GM21528 (cell line): ENCODE measurements around the gene ALDH16A1.
"Not testable (repeated sequence)": the region's sequence is repeated elsewhere in the genome, so short reads cannot be mapped to it uniquely, and the experiment has no call there.

ENCODE experiments used
- ATAC-seq: cut with Tn5 transposase; IDR thresholded peaks from one replicate; pipeline ENCODE4 v1.9.1; 2021; ENCODE audit warnings: mild to moderate bottlenecking, moderate library complexity; ENCODE audit not compliant: unreplicated experiment, low FRiP score

ALDH16A1 gene

GRCh38 chr19:49439836-49440235 lies 13.2 kb upstream of the ALDH16A1 start:
- no peak for ATAC-seq

GRCh38 chr19:49440439-49441209 lies 12.4 kb upstream of the ALDH16A1 start:
- no peak for ATAC-seq

DNA sequence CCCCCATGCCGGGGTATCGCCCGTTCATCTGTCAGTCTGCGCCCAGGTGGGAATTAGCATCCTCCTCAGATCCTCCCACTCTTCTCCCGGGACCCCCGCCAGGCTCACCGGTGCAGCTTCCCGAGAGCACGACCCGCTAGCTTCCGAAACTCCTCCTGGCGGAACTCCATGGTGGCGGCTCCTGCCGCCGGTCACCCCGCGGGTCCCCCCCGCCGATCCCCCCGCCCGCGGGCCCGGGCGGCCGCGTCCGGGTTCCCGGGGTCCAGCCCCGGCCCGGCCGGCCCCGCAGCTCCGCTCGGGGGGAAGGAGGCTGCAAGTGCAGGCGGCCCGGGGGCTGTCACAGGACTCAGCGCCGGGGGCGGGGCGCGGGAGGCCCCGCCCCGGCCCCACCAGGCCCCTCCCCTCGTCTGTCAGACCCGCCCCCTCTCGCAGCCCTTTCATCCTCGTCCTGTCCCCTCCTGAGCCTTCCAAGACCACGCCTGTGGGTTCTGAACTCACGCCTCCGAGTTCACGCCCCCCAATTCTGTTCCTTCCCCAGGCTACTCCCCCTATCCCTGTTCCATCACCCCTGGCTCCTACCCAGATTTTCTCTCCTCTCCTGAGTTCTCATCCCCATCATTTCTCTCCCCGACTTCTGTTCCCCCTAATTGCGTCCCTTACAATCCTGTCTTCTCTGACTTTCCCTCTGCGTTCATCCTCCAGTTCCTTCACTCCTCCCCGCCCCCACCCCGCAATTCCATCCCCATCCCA lies 11.6 kb upstream of the ALDH16A1 start, which contains the start of gene SLC17A7:
TSS of gene SLC17A7 (minus strand) at position 318 of the 750 bp plus-strand sequence. CDS start at position 170, 148 bp downstream.
- no peak for ATAC-seq

- ATAC-seq = no peak
These were observed 11.1 kb upstream of the ALDH16A1 start for GRCh38 chr19:49441960-49442350.

GRCh38 chr19:49442354-49442753 lies 10.7 kb upstream of the ALDH16A1 start:
- ATAC-seq = no peak

- ATAC-seq = no peak
These were observed 10.2 kb upstream of the ALDH16A1 start for GRCh38 chr19:49442771-49443365.

DNA sequence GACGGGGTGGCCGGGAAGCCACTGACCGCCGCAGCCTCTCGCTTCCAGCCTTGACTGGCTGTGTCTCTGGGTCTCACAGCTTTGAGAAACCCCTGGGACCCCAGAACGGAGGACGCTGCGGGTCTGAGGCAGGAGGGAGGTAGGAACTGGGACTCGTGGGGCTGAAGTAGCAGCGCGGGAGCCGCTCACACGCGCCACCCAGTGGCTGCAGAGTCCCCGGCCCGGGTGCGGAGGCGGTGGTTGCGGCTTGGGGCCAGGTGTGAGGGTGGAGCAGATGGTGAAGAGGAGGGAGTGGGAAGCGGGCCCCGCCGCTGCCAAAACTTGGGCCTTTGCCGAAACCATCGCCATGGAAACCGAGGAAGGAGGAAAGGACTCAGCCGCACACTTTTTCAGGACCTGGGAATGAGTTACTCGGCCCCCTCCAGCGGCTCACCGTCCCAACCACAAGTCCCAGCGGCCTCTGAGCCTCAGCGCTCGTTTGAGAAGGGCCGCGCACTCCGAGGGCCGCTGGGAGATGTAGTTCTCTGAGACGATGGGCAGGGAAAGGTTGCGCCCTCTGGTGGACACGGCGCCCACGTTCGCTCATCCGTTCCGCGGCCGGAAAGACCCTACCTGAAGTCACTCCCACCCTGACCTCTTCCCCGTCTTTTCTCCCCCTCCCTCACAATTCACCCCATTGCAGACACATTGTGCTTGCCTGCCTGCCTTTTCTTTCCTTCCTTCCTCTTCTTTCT lies 9.5 kb upstream of the ALDH16A1 start:
- ATAC-seq = peak; percentile 71

- ATAC-seq = not testable (repeated sequence)
These were observed 8.8 kb upstream of the ALDH16A1 start for GRCh38 chr19:49444100-49444700.

DNA sequence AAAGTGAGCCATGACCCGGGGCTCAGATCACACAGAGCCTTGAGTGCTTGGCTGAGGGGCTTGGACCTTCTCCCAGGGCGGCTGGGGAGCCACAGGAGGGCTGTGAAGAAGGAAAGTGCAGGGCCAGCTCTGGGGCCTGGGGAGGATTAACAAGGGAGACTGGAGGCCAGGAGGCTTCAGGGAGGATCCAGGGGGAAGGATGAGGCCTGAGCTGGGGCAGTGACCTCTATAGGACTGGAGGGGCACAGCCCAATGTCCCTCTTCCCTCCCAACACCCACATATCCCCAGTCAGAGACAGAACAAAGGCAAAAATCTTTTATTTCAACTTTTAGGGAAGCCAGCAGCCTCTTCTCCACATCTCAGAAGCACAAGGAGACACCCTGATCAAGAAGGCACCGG lies 7.0 kb upstream of the ALDH16A1 start:
- ATAC-seq = no peak

DNA sequence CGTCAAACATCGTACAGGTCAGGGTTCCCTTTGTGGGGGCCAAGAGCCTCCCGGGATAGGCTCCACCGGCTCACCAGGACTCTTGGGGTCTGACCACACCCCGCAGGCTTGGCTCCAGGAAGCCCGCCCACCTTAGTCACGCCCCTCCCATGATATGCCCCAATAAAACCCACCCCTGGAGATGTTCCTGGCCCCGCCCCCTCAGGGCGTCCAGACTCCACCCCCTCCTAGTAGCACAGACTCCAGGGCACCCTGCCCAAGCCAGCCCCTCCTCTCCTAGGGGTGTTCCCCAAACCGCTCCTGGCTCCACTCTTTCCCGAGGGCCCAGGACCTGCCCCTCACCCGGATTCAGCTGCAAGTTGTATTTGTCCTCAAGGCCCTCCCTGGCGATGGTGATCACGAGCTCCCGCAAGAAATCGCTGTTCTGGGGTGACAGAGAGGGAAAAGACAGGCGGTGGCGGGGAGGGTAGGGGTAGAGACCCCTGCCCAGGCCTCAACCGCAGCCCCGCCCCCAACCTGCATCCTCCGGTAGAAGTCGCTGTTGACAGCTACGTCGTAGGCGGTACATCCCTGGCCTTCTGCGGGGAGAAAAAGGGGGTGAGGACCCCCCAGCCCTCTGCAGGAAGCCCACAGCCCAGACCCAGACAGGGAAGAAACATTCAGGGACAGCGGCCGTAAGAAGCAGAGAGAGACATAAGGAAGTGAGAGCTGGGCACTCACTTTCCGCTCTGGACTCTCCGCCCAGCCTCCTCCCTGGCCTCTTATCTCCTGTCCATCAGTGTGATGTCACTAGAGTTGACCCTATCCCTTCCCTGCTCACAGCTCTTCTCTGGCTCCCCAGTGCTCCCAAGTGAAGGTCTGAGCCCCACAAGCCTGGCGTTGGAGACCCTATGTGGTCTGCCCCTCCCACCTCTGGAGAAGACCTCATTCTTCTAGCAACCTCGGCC lies 5.3 kb upstream of the ALDH16A1 start:
- ATAC-seq = no peak

- ATAC-seq = no peak
These were observed 4.6 kb upstream of the ALDH16A1 start for GRCh38 chr19:49448432-49448786.

DNA sequence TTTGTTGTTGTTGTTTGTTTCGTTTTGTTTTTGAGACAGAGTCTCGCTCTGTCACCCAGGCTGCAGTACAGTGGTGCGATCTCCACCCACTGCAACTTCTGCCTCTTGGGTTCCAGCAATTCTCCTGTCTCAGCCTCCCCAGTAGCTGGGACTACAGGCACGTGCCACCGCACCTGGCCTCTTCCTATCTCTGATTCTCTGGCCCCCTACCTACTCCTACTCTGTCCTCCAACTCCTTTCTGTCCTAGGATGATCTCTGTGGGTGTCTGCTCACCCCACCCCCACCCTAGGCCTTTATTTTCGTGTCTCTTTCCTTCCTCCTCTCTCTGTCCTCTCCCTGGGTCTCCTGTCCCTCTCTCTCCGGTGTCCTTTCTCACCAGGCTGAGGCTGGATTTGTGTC lies 2.6 kb upstream of the ALDH16A1 start:
- no peak for ATAC-seq

DNA sequence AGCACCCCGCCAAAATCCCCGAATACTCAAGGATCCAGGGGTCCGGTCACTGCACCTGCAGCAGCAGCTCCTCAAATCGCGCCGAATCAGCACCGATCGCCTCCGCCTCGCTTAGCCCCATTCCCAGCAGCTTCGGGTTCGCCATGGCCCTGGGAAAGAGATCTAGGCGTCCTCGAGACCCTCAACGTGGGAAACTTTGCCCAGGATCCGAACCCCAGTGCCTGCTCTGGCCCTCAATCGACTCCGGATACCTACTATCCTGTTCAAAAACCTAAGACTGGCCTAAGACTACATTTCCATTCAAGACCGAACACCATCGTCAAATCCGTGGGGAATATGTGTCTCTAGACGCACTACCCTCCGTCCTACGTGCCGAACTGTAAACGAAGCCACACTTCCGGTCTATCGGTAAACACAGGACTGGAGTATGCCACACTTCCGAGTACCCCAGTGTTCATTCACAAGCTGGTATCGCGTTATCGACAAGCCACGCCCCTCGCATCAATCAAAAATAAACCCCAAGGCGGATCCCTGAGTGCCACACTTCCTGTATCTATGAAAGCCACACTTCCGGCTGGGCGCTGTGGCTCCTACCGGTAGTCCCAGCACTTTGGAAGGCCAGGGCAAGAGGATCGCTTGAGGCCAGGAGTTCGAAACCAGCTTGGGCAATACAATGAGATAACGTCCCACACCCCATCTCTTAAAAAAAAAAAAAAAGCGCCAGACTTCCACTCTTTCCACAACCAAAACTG lies 1.4 kb upstream of the ALDH16A1 start, which contains the start of gene PIH1D1:
TSS of gene PIH1D1 (minus strand) at position 385 of the 752 bp plus-strand sequence. CDS start at position 145, 240 bp downstream.
- ATAC-seq = peak; percentile 62

DNA sequence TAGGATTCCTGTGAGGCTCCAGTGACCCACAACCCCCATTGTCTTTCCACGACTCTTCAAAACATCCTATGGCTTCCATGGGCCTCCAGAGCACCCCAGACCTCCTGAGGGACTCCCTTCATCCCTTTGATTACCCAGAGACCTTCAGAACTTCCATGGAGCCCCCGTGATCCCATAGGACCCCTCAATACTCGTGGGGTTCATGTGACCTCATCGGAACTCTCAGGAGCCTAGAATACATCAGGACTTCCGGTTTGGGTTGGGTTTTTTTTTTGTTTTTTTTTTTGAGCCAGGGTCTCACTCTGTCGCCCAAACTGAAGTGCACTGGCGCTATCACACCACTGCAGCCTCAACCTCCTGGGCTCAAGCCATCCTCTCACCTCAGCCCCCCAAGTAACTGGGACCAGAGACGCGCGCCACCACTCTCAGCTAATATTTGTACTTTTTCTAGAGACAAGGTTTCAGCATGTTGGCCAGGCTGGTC lies 774 bp downstream of the ALDH16A1 start:
- ATAC-seq = no peak

GRCh38 chr19:49455773-49456172 lies 2.7 kb downstream of the ALDH16A1 start:
- no peak for ATAC-seq

DNA sequence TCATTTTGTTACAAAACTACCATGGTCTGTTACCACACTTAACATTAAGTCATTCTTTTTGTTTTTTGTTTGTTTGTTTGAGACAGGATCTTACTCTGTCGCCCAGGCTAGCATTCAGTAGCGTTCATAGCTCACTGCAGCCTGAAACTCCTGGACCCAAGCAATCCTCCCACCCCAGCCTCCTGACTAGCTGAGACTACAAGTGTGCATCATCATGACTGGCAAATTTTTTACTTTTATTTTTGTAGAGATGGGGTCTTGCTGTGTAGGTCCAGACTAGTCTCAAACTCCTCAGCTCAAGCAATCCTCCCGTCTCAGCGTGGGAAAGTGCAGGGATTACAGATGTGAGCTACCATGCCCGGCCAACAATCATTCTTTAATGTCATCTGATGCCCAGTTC lies 3.3 kb downstream of the ALDH16A1 start:
- ATAC-seq = no peak

GRCh38 chr19:49458567-49458903 lies 5.5 kb downstream of the ALDH16A1 start:
- ATAC-seq = no peak

DNA sequence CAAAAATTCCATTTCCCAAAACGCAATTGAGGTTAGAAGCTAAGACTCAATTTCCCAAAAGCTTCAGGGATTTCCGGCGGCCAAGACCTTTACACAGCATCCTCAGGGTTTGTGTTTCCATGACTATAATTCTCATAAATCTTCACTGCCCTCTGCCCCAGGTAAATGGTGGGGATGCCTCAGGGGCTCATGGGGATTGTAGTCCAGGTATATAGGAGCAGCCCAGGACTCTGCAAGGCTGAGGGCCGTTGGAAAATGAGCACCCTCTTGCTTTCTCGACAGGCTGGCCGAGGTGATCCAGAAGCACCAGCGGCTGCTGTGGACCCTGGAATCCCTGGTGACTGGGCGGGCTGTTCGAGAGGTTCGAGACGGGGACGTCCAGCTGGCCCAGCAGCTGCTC lies 6.4 kb downstream of the ALDH16A1 start:
- ATAC-seq = no peak
